Measurements from ENCODE around the gene HSBP1.

GRCh38 chr16:83830091-83830768, 22.5 kb downstream of the HSBP1 start:
- TF ChIP-seq, protein P1, sequence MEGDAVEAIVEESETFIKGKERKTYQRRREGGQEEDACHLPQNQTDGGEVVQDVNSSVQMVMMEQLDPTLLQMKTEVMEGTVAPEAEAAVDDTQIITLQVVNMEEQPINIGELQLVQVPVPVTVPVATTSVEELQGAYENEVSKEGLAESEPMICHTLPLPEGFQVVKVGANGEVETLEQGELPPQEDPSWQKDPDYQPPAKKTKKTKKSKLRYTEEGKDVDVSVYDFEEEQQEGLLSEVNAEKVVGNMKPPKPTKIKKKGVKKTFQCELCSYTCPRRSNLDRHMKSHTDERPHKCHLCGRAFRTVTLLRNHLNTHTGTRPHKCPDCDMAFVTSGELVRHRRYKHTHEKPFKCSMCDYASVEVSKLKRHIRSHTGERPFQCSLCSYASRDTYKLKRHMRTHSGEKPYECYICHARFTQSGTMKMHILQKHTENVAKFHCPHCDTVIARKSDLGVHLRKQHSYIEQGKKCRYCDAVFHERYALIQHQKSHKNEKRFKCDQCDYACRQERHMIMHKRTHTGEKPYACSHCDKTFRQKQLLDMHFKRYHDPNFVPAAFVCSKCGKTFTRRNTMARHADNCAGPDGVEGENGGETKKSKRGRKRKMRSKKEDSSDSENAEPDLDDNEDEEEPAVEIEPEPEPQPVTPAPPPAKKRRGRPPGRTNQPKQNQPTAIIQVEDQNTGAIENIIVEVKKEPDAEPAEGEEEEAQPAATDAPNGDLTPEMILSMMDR (IDR thresholded peaks at IDR 0.05): no peak
- no peak for TF ChIP-seq POLR2A (IDR thresholded peaks at IDR 0.05)
